Panc1 (cell line): ENCODE data around the gene TMEM123. TPM values are rescaled to one million over a fixed set of nuclear protein-coding genes. Genes with fewer than 3 reads are reported as not detected.
A peak's percentile ranks its signal among the peaks of the same experiment; 100 is the strongest.

Experiments used
- ATAC-seq: fragments of 200-7000 bp; cut with Tn5 transposase; 2 replicates; pipeline ENCODE4 v1.9.1; 2020; ENCODE audit warnings: mild to moderate bottlenecking, moderate library complexity
- BruUV-seq: library from RNA; stranded (reverse); fragments of 400-500 nt; replicated peaks from 2 replicates; lab custom pipeline; 2021; lab: Mats Ljungman, UMichigan
- CTCF ChIA-PET: fragments of 300-600 bp; sonication (Branson Sonifier 250); formaldehyde crosslinking; loops from one replicate; lab custom pipeline; 2022; ENCODE audit warnings: antibody characterized with exemption; lab: Charles Lee
- POLR2A ChIA-PET: fragments of 300-600 bp; sonication (Branson Sonifier 250); formaldehyde crosslinking; loops from one replicate; lab custom pipeline; 2022; ENCODE audit warnings: antibody characterized with exemption; lab: Charles Lee
- DNase-seq: peaks from one replicate; pipeline ENCODE4 v3.0.0-alpha.2; 2010; ENCODE audit warnings: low read depth, low spot score
- H3K27ac ChIP-seq: 2 replicates; pipeline ENCODE4 v1.5.1; 2011; ENCODE audit warnings: mild to moderate bottlenecking, low read length, inconsistent platforms
- H3K27me3 ChIP-seq: fragments of 200-500 bp; sonication (Bioruptor generic); 2 replicates; pipeline ENCODE4 v1.6.0; 2014; ENCODE audit warnings: low read length, inconsistent platforms; ENCODE audit not compliant: control insufficient read depth, insufficient read depth
- H3K36me3 ChIP-seq: fragments of 200-500 bp; sonication (Bioruptor generic); 2 replicates; pipeline ENCODE4 v1.5.1; 2014; ENCODE audit warnings: inconsistent platforms, mild to moderate bottlenecking, low read length, moderate library complexity; ENCODE audit not compliant: control insufficient read depth, insufficient read depth
- H3K4me1 ChIP-seq: 2 replicates; pipeline ENCODE4 v1.5.1; 2011; ENCODE audit warnings: inconsistent platforms, mild to moderate bottlenecking, low read length, moderate library complexity; ENCODE audit not compliant: control insufficient read depth, insufficient read depth
- H3K4me3 ChIP-seq, 2 experiments: 2 replicates each; pipeline ENCODE4 v1.5.1; 2011 to 2012; ENCODE audit warnings: low read depth in 2 of 2, low read length in 2 of 2, mild to moderate bottlenecking in 2 of 2, inconsistent platforms in 1 of 2, moderate library complexity in 1 of 2
- H3K9me3 ChIP-seq: fragments of 200-500 bp; sonication (Bioruptor generic); 2 replicates; pipeline ENCODE4 v1.5.1; 2014; ENCODE audit warnings: low read depth, mild to moderate bottlenecking, inconsistent platforms, low read length, moderate library complexity; ENCODE audit not compliant: control insufficient read depth, insufficient read depth
- CTCF ChIP-seq: fragments of 450-650 bp; IDR thresholded peaks from 2 replicates; pipeline ENCODE4 v1.5.1; 2017; ENCODE audit warnings: mild to moderate bottlenecking
- POLR2AphosphoS5 ChIP-seq: IDR thresholded peaks from 2 replicates; pipeline ENCODE4 v1.6.1; 2012; ENCODE audit warnings: mild to moderate bottlenecking, low read depth, low read length, moderate library complexity
- REST ChIP-seq, 2 experiments: IDR thresholded peaks; 2 replicates each; pipeline ENCODE4 v1.6.1; 2011 to 2012; ENCODE audit warnings: low read depth in 2 of 2, control low read depth in 1 of 2, low read length in 1 of 2, mild to moderate bottlenecking in 1 of 2, moderate library complexity in 1 of 2; ENCODE audit not compliant: insufficient read depth in 1 of 2
- SIN3A ChIP-seq: IDR thresholded peaks from 2 replicates; pipeline ENCODE4 v1.6.1; 2012; ENCODE audit warnings: low read depth, mild to moderate bottlenecking, low read length, moderate library complexity, borderline replicate concordance; ENCODE audit not compliant: insufficient read depth
- TCF7L2 ChIP-seq: IDR thresholded peaks from 2 replicates; pipeline ENCODE4 v1.6.1; 2011; ENCODE audit warnings: mild to moderate bottlenecking, low read depth, low read length, inconsistent platforms
- in situ Hi-C: cut with HindIII; loops from 2 replicates; pipeline ENCODE4 v1.10.0; 2016; ENCODE audit warnings: low sequenced_read_pairs, low pct_unique_long_range_greater_than_20kb
- intact Hi-C: fragments of 100-400 bp; cut with micrococcal nuclease; formaldehyde crosslinking; loops from one replicate; pipeline ENCODE4 v1.10.0; 2022; ENCODE audit not compliant: unreplicated experiment
- total RNA-seq: library from RNA; stranded (reverse); gene quantifications from one replicate; pipeline ENCODE4 v1.2.1, GENCODE V29; 2021; ENCODE audit not compliant: unreplicated experiment

TMEM123 gene
- total RNA-seq, 1 experiment from 2014 or later, result 383 TPM

DNA sequence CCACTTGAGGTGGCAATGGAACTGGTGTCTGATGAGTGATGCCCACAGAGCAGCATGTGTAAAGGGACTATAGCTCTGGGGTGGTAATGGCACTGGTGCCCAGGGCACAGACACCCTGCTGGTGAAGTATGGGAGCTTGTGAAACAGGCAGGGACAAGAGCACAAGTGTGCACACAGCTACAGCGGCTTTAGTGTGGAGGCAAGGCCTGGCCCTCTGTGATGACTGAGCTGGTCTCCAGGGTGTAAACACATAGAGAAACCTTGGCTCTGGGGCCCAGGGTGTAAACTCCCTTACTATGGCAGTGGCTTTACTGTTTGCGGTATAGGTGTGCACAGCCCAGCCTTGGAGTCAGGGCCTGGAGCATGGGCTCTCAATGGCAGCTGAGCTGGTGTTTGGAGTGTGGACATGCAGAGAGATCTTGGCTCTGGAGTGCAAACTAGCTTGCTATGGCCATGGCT, 59.3 kb downstream of the TMEM123 start:
- ChIA-PET POLR2A (interaction anchor here (0.6 kb wide), 1 partner anchor 59 kb away, joined by 3 read pairs; no protein-coding TSS in a partner anchor), CTCF (no interaction called here)
- TF ChIP-seq TCF7L2 (no peak), CTCF (no peak), REST (IDR thresholded peaks at IDR 0.05; ENCODE audit: insufficient read depth in 1 of 2, low read depth in 2 of 2, low read length in 1 of 2) (no peak), POLR2AphosphoS5 (no peak; the same call in 1 of the 2 replicates), SIN3A (no peak)
- no TSS peak for BruUV-seq
- intact Hi-C loops (loop anchor here (10.0 kb wide), 1 partner anchor 272 kb away; no protein-coding TSS in a partner anchor), in situ Hi-C loops (no loop called here)
- DNase-seq (no peak), ATAC-seq (peak; percentile 39)
- peaks cover 27% of the 10 kb centered on the region for H3K4me1 ChIP-seq
- H3K27me3 ChIP-seq, result no peaks in the 10 kb centered on the region
- peaks cover 33% of the 10 kb centered on the region; the same call in 1 of the 2 replicates for H3K36me3 ChIP-seq
- peak overlapping the region; percentile 44; the same call in 1 of the 2 replicates for H3K27ac ChIP-seq
- no peak overlapping the region for H3K4me3 ChIP-seq
- no peaks in the 10 kb centered on the region for H3K9me3 ChIP-seq

DNA sequence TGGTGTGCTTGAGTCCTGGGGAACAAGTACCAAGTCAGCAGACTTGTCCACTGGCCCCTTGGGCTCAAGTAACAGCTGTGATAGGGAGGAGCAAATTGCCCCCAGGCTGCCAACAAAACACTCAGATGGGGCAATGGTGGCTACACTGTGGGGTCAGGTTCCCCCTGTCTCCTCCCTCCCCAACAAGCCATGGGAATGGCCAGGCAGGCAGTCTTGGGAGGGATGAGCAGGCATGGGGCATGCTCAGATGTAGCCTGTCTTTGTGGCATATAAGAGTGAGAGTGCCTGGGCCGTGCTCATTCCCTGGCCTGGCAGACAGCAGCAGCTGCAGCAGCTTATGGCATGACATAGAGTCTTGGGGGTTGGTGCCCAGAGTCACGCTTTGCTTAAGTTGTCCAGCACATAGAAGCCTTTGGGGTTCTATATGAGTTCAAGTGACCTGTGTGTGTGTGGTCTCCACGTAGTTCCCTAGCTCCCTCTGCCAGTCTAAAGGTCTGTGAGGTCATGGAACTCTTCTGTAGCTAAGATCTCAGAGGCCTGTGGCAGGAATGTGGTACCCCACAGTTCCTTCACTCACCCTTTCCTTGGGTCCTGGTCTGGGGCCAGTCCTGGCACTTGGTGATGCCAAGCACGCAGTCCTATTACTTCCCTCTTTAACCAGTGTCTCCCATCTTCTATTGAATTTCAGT, 60.9 kb downstream of the TMEM123 start:
- no peak for TF ChIP-seq TCF7L2
- TF ChIP-seq POLR2AphosphoS5, result peak; percentile 18; the same call in 1 of the 2 replicates
- TF ChIP-seq SIN3A, result no peak
- TF ChIP-seq REST (IDR thresholded peaks at IDR 0.05; ENCODE audit: insufficient read depth in 1 of 2, low read depth in 2 of 2, low read length in 1 of 2), result no peak
- TF ChIP-seq CTCF, result no peak
- peaks cover 20% of the 10 kb centered on the region for H3K4me1 ChIP-seq
- no peaks in the 10 kb centered on the region for H3K27me3 ChIP-seq
- H3K9me3 ChIP-seq, result no peaks in the 10 kb centered on the region
- ChIA-PET POLR2A (no interaction called here), CTCF (interaction anchor here (0.6 to 1.9 kb wide), 3 partner anchors 10 to 287 kb away, joined by 4 to 7 read pairs (median 7); no protein-coding TSS in a partner anchor)
- BruUV-seq, result no TSS peak
- ATAC-seq, result peak; percentile 12
- peaks cover 24% of the 10 kb centered on the region for H3K36me3 ChIP-seq
- in situ Hi-C loops (no loop called here), intact Hi-C loops (loop anchor here (10.0 kb wide), 1 partner anchor 273 kb away; no protein-coding TSS in a partner anchor)
- H3K4me3 ChIP-seq, result no peak overlapping the region
- DNase-seq, result no peak
- peak overlapping the region; percentile 8 for H3K27ac ChIP-seq
